GM19452 (cell line): ENCODE data around the gene B4GALT4.
"Not testable (repeated sequence)": the region's sequence is repeated elsewhere in the genome, so short reads cannot be mapped to it uniquely, and the experiment has no call there.

Experiments
- ATAC-seq: cut with Tn5 transposase; IDR thresholded peaks from one replicate; pipeline ENCODE4 v1.9.1; 2021; ENCODE audit not compliant: unreplicated experiment

Gene B4GALT4

DNA sequence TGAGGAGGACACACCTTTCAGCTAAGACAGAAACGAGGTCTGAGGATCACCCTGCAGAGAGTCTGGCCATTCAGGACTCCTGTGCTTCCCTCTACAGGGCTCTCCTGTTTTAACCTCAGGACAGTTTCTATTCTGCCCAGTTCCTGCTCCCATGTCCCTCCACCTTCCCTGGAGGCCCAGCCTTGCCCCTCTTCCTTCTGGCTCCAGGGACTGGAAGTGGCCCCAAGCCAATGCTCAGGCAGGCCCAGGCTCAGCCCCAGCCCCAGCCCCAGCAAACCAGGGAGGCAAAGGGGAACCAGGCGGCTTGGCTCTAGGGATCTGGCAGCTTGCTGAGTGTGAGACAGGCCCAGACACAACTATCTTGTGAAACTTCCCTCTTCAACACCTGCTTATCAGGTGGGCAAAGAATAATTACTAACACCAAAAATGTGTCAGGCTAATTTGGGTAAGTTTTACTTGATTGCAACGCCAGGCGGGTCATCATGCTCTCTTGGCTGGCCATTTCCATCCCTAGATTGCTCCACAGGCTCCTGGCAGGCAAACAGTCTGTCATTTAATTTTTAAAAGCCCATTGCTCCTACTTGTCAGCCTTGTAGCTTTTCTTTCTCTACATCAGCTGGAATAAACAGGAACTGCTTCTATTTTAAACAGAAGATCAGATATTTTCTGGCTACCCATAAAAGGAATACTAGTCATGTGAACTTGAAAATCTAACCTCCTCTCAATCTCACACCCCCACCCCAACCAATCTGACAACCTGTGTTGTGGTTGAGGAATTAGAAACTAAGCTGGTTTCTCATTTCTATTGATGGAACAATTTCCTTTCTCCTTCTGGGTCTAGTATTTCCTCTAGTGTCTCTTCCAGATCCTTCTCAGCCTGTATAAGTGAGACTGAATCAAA lies 33.8 kb downstream of the B4GALT4 start:
- ATAC-seq: no peak

DNA sequence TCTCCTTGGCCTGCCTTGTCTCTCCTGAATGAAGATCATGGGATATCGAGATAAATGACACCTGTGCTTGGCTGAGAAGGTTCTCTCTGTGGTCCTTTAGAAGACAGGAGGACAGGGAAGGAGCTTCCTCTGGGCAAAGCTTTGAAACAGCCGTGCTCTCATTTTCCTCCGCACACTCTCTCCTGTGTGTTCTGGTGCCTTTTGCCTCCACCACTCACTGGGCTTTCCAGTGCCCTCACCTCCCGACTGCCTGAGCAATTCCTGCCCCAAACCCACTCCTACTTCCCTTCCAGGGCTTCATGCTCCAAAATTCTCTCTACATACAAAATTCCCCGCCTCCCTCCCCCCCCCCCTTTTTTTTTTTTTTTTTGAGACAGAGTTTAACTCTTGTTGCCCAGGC lies 35.0 kb downstream of the B4GALT4 start:
- no peak for ATAC-seq

DNA sequence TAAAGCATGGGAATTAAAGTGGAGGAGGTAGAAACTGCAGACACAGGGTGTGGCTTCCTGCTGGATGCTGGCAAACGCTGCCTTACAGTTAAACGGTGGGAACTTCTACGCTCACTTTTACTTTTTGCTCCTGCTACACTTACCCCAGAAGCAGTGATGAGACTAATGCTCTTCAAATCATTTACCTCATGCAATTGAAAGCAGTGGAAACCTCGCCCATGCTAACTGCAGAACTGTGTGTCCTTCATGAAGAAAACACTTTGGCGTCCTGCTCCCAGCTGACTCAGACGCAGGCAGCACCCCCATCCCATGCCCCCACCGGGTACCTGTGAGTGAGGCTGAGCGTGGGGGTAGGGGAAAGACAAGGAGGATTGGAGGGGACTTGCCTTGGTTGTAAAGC lies 35.5 kb downstream of the B4GALT4 start:
- ATAC-seq: no peak

DNA sequence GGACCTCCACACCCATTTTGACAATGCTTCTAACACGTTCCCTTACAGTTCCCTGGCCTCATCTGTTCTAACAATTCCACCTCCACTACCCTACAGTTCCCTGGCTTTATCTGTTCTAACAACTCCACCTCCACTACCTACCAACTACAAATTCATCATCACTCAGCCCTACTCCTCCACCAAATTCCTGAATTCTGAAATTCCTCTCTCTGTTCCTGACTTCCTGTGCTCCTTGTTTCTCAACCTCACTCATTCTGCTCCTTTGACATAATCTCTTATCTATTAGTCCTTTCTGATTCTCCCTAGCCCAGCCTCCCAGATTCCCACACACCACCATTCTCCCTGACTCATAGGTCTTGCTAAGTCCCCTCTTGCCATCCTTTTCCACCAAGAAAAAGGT lies 44.8 kb downstream of the B4GALT4 start:
- no peak for ATAC-seq

DNA sequence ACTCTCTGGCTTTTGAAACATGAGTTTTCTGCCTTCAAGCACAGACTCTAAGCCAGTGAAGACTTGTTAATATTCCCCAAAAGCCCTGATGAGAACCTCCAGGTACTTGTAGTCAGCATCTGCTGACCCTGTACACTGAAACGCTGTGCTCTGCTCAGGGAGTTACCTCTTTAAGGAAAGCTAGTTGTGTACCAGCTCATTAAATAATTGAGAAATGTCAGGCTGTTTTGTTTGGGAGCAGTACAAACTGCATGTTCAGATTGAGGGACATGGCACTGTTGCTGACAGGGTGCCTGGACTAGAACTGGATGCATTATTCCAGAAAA lies 45.6 kb downstream of the B4GALT4 start:
- no peak for ATAC-seq

DNA sequence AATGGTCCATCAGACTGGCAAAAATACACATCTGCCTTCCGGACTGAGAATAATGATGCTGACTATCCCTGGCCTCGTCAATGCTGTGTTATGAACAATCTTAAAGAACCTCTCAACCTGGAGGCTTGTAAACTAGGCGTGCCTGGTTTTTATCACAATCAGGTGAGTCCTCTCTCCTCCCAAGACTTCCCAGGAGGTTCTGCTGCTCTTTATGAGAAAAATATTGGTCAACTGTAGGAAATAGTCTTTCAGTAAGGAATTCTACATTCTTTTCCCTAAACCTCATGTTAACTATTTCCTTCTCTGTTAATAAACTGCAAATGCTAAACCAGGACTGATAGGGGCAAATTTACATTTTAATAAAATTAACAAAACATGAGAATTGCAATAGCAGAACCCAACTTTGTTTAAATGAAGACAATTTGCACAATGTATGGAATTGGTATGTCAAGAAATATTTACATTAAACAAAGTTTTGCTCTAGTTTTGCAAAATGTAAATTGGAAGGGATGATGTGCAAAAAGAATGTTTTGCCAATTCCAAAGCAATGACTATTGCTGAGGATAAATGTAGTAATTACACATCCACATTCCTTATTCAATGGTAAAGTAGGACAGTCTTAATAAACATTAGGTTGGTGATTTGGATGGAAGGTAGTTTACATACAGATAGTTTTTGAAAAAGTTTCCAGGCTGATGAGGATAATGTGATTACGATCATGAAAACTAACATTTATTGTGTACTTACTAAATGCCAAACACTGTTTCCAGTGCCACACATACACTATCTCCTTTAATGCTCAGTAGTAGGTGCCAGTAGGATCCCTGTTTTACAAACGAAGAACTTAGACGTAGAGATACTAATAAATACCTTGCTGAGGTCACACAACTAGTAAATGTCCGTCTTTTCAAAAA lies 46.2 kb downstream of the B4GALT4 start:
- no peak for ATAC-seq

DNA sequence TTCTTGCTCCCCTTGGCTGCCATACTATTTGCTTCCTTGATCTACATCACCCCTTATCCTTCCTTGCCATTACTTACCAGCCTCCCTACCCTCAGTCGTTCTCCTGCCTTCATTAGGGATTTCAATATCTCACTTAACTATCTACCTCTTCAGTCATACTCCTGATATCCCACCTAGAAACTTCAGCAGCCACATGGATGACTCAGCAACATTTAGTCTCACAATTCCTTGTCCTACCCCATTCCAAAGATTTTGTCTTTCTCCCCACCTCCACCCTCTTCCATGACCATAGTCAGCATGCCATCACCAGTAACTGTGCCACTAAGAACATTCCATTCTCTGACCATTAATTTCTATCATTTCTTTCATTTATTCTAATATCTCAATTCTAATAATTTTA lies 48.9 kb downstream of the B4GALT4 start:
- no peak for ATAC-seq

DNA sequence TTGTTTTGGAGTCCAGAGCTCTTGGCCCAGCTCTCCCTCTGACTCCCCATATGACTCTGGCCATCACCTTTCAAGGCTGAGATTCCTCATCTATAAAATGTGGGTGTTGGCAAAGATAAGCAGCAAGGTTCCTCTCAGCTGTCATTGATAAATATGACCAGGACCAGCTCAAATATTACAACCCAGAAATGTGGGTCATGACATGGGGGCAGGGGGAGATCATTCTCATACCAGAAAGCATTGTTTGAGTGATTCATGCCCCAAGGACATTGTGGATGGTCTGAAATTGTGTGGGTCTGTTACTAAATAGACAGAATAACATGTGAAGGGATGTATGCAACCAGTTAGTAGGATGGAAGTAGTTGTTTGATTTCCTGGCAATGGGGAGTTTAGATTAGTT lies 53.4 kb downstream of the B4GALT4 start:
- ATAC-seq: no peak

DNA sequence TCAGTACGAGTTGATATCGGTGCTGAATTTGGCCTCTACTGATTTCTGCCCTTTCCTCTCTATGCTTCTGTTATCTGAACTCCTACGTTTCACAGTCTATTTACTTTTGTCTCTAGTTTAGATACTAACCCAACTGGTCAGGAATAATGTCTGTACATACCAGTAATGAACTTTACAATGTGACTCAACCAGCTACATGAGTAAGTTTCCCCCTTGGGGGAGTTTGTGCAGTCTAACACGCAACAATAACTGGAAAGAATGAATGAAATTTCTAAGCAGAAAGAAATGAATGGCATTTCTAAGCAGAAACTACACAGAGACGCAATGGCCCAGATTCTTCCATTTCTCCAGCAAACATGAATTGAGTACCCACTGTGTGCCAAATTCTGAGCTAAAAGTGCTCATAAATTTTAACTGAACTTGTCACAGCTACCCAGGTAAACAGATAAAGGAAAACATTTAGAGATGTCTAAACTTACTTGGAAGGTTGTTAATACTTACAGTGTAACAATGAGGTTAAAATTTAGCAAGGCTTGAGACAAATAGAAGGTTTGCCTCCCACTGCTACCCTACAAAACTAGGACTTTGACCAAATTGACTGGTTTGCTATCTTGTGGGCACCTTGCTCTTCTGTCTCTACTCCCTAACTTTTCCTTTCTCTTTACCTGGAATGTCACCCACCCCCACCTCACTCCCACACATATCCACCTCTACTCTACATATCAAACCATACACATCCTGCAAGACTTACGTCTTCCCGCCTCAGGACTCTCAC lies 55.7 kb downstream of the B4GALT4 start:
- no peak for ATAC-seq

DNA sequence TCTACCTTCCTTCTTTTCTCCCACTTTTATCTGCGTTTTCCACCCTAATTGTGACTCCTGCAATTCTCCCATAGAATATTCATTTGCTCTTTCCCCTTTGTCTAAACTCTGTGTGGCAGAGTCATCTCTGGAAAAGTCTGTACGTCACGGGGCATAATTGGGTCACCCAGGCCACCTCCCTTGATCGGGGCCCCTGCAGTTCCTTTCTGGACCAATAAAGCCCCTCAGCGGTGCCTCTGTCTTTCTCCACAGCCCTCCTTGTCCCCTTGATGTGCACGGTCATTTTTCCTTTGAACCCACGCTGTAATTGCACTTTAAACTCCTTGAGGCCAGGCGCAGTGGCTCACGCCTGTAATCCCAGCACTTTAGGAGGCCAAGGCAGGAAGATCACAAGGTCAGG lies 56.6 kb downstream of the B4GALT4 start:
- no peak for ATAC-seq

DNA sequence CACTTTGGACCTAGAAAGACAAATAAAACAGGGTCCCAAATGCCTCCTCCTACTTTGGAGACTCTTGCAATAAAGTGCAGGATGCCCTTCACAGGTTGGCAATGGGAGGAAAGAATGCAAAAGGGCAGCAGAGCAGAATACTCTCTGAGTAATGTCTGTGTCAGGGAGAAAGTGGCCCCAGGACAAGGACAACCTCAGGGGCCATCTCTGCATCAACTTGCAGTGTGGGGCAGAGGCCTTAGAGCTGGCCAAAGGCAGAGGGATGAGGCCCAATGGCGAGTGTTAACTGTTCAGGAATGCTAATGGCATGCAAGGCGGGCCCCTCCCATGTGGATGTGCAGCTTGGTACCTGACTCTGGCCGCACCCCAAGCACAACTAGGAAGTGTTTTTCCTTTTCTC lies 58.9 kb downstream of the B4GALT4 start:
- no peak for ATAC-seq

DNA sequence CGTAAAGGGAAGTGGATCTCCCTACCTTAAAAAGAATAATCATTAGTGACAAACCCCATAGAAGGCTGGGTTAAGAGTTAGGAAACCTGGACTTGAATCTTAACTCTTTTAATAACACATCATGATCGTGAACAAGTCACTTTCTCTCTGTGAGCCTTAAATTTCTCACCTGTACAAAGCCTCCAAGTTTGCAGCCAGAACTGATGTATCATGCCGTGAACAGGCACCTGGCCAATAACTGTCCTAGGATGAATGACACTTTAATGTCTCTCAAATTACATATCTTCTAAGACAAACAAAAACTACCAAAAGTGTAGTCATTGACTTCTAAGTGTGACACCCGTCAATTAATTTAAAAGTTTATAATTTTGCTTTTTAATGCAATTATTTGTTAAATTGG lies 63.4 kb downstream of the B4GALT4 start:
- no peak for ATAC-seq

DNA sequence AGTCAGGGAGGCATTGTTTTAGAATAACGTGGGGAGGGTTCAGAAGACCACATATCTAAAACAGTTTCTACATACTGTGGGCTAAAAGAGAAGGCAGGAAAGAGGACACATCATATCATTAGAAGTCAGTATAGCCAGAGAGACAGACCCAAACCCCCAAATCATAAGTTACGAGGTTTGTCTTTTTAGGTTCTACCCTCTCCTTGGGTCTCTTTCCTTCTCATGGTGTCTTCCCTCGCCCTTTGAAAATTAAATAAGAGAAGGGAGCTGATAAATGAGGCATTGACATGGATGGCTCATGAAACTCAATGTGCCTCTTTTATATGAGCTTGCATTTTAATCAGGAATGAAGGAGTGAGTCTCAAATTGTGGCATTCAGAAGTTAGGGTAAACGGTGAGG lies 63.9 kb downstream of the B4GALT4 start:
- ATAC-seq: no peak

DNA sequence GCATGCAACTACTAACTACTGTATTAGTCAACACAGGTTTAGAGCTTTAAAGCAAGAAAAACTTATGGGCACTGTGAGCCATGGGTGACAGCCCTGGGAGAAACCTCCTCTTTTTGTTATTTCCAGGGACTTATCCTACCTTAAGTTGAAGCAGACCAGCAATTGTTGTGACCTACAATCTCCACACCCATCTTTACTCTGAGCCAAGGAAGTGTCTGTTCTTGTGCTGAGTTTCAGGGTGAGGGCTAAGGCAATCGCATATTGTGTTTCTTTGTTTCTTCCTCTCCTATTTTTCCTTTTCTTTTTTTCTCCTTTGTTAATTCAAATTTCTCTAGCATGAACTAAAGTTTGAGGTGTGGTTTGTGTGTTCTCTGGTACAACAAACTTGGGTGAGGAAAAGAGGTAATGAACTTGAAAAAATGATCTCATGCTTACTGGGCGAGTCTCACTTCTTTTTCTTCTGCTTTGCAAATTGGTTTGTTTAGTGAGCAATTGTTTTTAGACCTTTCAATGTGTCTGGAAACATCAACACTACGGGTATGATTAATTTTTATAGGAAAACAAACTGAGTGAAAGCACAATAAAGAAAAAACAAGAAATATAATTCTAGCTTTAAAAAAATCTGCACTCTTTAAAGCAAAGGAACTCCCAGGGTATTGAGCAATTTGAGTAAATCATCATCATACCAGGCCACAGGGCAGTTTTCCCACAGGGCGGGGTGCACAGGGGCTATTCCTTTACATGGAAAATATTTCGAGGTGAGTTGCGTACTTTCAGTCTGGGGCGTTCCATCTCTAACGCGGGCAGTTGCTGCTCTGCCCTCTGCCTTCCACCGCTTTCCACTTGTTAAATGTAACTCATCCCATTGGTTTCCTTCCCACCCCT lies 64.6 kb downstream of the B4GALT4 start:
- no peak for ATAC-seq

DNA sequence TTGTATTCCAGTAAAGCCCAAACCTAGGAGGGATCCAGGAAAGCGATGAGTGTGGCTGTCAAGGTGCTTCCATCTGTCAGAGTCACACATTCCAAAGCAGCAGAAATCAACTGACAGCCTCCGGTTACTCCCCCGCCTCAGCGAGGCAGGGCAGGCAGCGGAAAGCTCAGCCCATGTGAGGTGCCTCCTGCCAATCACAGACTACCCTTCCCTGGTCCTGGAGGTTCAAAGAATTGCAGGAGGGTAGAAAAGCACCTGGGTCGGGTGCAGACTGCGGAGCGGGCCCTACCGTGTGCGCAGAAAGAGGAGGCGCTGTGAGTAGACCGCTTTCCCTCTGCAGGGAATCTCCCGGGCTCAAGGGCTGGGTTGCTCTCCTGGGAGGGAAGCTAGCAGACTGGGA lies 67.4 kb downstream of the B4GALT4 start, which contains the start of gene UPK1B:
Gene UPK1B (plus strand): TSS at position 274 of the 400 bp plus-strand sequence. CDS start 13,144 bp downstream, outside the sequence.
- no peak for ATAC-seq

DNA sequence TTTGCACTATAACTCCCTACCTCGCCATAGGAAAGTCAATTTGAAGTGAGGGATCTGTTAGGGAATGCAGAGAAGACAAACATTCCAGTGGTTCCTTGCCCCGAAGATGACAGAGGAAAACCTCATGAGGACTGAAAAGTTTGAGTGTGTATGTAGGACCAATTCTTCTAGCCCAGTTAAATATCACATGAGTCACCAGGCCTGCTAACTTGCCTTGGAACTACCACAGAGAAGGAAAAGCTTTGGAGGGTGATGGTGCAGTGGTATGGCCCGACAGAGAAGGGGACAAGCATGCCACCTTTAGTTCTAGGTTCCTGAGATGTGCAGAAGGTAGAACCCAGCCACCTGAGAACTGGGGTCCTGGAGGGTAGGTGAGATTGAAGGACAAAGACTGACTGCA lies 69.9 kb downstream of the B4GALT4 start:
- no peak for ATAC-seq

DNA sequence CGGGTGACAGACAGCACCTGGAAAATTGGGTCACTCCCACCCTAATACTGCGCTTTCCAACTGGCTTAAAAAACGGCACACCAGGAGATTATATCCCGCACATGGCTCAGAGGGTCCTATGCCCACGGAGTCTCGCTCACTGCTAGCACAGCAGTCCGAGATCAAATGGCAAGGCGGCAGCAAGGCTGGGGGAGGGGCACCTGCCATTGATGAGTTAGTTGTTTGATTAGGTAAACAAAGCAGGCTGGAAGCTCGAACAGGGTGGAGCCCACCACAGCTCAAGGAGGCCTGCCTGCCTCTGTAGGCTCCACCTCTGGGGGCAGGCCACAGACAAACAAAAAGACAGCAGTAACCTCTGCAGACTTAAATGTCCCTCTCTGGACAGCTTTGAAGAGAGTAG lies 75.9 kb downstream of the B4GALT4 start:
- not testable (repeated sequence) for ATAC-seq
